Right lobe of liver (tissue), 4 donors: ENCODE measurements around the gene NQO1.

Experiments
- POLR2A ChIP-seq: fragments of 450-650 bp; IDR thresholded peaks from one replicate; pipeline ENCODE4 v1.6.1; 2017; ENCODE audit warnings: antibody characterized with exemption, mild to moderate bottlenecking
- TF ChIP-seq, protein P1 (sequence below), 4 donors: fragments of 200-600 bp in 3 of 4; fragments of 450-650 bp in 1 of 4; IDR thresholded peaks; one replicate each; pipeline versions ENCODE4 v1.5.1 to v1.8.0; 2016 to 2022; ENCODE audit warnings: antibody characterized with exemption in 4 of 4, mild to moderate bottlenecking in 2 of 4
- donor health status: DM: no; HTN: no; CAD: no.
- donor health status: DM: no; HTN: no; CAD: no.
- donor health status: DM: no; HTN: yes; CAD: no.

DNA sequence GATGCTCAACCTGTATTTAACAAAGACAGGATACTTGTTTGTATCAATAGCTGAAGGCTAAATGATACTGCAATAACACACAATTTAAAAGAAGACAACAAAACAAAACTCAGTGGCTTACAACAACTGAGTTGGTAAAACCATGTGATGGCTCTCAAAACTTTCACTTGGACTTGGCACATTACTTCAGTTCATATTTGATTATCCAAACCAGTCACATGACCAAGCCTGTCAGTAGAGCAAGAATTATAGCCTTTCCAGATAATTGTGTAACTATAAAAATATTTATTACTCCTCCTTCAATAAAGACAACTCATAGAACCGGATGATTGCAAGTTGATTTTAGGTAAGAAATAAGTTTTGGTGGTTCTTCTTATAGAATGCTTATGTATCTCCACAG is 56.8 kb downstream of the NQO1 start:
- TF ChIP-seq, protein P1, sequence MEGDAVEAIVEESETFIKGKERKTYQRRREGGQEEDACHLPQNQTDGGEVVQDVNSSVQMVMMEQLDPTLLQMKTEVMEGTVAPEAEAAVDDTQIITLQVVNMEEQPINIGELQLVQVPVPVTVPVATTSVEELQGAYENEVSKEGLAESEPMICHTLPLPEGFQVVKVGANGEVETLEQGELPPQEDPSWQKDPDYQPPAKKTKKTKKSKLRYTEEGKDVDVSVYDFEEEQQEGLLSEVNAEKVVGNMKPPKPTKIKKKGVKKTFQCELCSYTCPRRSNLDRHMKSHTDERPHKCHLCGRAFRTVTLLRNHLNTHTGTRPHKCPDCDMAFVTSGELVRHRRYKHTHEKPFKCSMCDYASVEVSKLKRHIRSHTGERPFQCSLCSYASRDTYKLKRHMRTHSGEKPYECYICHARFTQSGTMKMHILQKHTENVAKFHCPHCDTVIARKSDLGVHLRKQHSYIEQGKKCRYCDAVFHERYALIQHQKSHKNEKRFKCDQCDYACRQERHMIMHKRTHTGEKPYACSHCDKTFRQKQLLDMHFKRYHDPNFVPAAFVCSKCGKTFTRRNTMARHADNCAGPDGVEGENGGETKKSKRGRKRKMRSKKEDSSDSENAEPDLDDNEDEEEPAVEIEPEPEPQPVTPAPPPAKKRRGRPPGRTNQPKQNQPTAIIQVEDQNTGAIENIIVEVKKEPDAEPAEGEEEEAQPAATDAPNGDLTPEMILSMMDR (IDR thresholded peaks at IDR 0.05) = no peak
- TF ChIP-seq POLR2A = no peak
